Ramos (cell line): ENCODE data around the gene CDK18.

Experiments used
- in situ Hi-C: fragments of 300-500 bp; cut with MboI; formaldehyde crosslinking; loops from one replicate; pipeline ENCODE4 v1.14.3; 2022; ENCODE audit warnings: low sequenced_read_pairs; ENCODE audit not compliant: unreplicated experiment

CDK18 gene

GRCh38 chr1:205580140-205580922 lies 75.9 kb downstream of the CDK18 start:
- in situ Hi-C loops, result no loop called here

- in situ Hi-C loops, result no loop called here
Measured at GRCh38 chr1:205580923-205581180, 76.4 kb downstream of the CDK18 start.

GRCh38 chr1:205581321-205581980 lies 77.0 kb downstream of the CDK18 start:
- in situ Hi-C loops, result no loop called here

- in situ Hi-C loops, result no loop called here
Measured at GRCh38 chr1:205582046-205582445, 77.6 kb downstream of the CDK18 start.
